Activated T-cell treated with anti-CD3 and anti-CD28 coated beads, Interleukin-2, amount 50 U/mL, for 4 hours (primary cell): Measurements from ENCODE around the gene RHOF. TPM values are rescaled to one million over a fixed set of nuclear protein-coding genes. Genes with fewer than 3 reads are reported as not detected.

Experiments
- ATAC-seq, 2 donors: fragments of 200-7000 bp; cut with Tn5 transposase; one replicate each; pipeline ENCODE4 v1.10.0; 2021
- DNase-seq: peaks from one replicate; pipeline ENCODE4 v3.0.0-alpha.2; 2020
- H3K27me3 Mint-ChIP-seq: one replicate; pipeline ENCODE4 v1.8.0; 2021; ENCODE audit warnings: low read depth, mixed read lengths
- H3K36me3 Mint-ChIP-seq: one replicate; pipeline ENCODE4 v1.8.0; 2022; ENCODE audit warnings: mixed read lengths; ENCODE audit not compliant: insufficient read depth
- H3K4me1 Mint-ChIP-seq: one replicate; pipeline ENCODE4 v1.8.0; 2021; ENCODE audit warnings: low read depth, mixed read lengths
- H3K4me3 Mint-ChIP-seq: one replicate; pipeline ENCODE4 v1.8.0; 2021; ENCODE audit warnings: mild to moderate bottlenecking, moderate library complexity, mixed read lengths
- H3K9me3 Mint-ChIP-seq: one replicate; pipeline ENCODE4 v1.8.0; 2021; ENCODE audit warnings: mixed read lengths
- total RNA-seq, 3 donors: library from RNA; stranded (reverse); gene quantifications; one replicate each; pipeline ENCODE4 v1.2.1, GENCODE V29; 2021

Gene RHOF
- total RNA-seq, 3 donors from 2014 or later: 80.7 to 94.6 (median 85.8) TPM

DNA sequence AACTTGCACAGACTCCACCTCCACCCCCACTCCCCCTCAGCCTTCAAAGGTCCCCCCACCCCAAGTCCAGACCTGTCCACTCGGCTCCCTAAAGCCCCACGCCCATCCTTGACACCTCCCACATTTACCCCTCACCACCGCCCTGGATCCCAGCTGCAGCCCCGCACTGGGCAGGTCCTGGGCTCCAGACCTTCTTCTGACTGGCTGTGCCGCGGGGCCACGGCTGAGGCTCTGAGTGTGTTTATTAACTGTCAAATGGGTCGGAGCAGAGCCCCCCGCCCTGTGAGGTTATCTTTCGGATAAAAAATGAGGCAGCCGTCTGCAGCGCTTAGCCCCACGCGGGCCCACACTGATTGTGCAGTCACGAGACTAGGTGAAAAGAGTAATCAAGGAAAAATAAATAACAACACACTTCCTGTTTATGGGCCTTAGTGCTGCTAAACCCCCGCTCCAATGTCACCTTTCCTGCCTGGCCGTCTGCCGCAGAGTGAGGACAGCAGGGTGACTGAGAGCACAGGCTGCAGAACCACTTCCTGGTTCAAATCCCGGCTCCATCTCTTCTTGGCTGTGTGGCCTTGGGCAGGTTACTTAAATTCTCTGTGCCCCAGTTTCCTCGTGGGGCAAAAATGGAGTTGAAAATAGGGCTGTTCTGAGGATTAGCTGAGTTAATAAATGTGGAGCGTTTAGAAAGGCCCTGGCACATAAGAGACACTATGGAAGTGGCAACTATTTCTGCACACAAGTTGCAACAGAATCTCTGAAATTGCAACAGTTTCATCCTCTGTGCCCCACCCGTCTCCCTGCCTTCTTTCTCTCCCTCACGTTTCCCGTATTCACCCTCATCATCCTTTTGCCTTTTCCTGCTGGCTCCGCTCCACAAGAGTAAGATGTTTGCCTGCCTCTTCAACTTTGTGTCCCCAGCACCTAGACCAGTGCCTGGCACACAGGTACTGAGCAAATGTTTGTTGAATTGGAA, 19.7 kb upstream of the RHOF start:
- Mint-ChIP-seq H3K4me1 (peaks cover 36% of the 10 kb centered on the region), H3K27me3 (no peaks in the 10 kb centered on the region), H3K4me3 (peak overlapping the region; percentile 82), H3K9me3 (no peaks in the 10 kb centered on the region), H3K36me3 (peaks cover 31% of the 10 kb centered on the region)
- no peak for ATAC-seq
- no peak for DNase-seq

DNA sequence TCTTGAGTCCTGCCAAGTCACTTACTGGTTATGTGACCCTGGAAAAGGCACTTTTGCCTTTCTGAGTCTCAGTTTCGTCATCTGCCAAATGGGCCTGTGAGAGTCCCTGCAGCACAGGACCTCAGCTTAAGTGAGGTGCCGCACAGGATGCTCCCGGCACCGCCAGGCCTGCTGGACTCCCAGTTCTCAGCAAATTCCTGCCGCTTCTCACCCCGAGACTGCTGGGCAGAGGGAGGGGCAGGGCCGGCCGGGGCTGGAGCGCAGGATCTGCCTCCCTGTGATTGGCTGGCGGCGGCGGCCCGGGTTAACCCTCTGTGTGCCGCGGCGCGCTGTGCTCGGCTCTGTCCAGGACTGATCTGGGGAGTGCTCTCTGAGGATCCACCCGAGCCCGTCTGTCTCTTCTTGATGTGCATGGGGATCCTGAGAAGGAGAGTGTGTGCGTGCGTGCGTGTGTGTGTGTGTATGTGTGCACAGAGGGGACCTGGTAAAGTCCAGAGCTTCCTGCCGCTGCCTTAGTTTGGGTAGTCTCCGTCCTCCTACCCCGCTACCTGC, 18.9 kb upstream of the RHOF start:
- H3K4me3 Mint-ChIP-seq: peak overlapping the region; percentile 82
- no peaks in the 10 kb centered on the region for H3K27me3 Mint-ChIP-seq
- H3K36me3 Mint-ChIP-seq: peaks cover 30% of the 10 kb centered on the region
- ATAC-seq (peak; percentile 61 to 70), DNase-seq (no peak)
- H3K9me3 Mint-ChIP-seq: no peaks in the 10 kb centered on the region
- H3K4me1 Mint-ChIP-seq: peaks cover 41% of the 10 kb centered on the region

DNA sequence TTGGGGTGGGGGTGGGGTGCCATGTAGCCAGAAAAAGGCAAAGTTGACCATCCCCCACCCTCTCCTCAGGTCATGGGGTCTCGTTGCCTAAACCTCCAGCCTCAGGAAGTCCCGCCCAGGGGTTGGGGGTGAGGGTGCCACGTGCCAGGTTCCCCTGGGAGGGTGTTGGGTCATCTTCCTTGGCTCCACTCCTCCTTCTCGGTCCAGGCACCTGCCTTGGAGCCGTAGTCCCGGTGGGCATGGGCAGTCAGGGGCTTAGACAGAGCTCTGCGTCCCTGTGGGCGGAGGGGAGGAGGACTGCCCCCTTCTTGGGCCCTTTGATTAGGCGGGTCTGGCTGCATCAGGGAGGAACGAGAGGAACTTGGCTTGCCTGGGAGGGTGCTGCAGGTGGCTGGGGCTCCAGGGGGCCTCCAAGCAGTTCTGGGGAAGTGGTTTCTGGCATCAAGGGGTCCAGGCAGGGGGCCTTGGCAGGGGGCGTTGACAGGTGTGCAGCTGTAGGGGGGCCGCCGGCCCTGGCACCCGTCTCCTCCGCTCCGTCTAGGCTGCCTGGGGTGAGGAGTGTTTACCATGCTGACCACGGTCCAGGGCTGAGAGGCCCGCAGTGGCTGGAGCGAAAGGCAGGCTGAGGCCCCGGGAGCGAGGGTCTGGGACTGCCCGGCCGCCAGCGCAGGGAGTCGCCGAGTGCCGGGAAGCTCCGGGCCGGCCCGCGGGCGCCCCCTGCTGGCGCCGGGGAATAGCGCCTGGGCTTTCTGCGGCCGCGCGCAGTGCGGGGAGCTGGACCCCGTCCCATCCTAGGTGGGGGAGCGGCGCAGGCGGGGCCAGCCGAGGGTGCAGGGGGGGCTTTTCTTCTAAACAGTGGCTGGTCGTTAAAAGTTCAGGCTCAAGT, 18.2 kb upstream of the RHOF start:
- Mint-ChIP-seq H3K27me3 (no peaks in the 10 kb centered on the region), H3K36me3 (peaks cover 30% of the 10 kb centered on the region), H3K9me3 (no peaks in the 10 kb centered on the region), H3K4me1 (peaks cover 47% of the 10 kb centered on the region), H3K4me3 (peak overlapping the region; percentile 82)
- DNase-seq (peak; percentile 66), ATAC-seq (peak; percentile 86 to 87)

DNA sequence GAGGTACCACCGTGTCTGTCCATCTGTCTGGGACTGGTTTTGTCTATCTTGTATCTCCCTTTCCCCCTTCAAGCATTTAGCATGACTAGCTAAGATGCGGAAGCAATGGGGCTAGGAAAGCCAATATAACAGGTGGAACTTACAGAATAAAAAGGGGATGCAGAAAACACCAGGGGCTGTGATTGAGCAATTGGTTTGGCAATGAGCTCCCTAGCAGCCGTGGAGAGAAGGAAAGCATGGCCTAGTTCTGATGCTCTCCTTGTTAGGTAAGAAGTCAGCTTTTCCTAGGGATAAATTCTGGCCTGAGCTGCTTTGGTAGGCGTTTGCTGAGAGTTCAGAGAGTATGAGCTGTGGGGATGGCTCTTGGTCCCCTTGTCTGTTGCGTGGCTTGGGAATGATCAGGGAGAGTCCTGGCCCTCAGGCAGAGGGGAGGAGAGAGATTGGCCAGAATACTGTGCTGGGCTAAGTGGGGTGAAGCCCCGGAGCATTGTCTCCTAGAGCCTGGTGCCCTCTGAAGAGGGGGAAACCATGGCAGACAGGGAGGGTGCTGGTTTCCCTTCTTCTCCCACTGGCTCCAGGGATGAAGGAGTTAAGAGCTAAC, 17.4 kb upstream of the RHOF start:
- peaks cover 25% of the 10 kb centered on the region for H3K36me3 Mint-ChIP-seq
- DNase-seq: no peak

DNA sequence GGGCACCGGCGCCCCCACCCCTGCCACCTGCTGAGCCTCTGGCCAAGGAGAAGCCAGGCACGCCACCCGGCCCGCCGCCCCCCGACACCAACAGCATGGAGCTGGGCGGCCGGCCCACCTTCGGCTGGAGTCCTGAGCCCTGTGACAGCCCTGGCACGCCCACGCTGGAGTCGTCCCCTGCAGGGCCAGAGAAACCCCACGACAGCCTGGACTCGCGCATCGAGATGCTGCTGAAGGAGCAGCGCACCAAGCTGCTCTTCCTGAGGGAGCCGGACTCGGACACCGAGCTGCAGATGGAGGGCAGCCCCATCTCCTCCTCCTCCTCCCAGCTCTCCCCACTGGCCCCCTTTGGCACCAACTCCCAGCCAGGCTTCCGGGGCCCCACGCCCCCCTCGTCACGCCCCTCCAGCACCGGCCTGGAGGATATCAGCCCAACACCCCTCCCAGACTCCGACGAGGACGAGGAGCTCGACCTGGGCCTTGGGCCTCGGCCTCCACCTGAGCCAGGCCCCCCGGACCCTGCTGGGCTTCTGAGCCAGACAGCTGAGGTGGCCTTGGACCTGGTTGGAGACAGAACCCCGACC, 16.8 kb upstream of the RHOF start:
- Mint-ChIP-seq H3K27me3 (no peaks in the 10 kb centered on the region), H3K4me3 (no peak overlapping the region), H3K4me1 (peaks cover 58% of the 10 kb centered on the region), H3K36me3 (peaks cover 25% of the 10 kb centered on the region), H3K9me3 (no peaks in the 10 kb centered on the region)
- ATAC-seq (no peak), DNase-seq (no peak)

More for the DNA sequence above, 17.4 kb upstream of the RHOF start:
- Mint-ChIP-seq H3K4me1 (peaks cover 54% of the 10 kb centered on the region), H3K27me3 (no peaks in the 10 kb centered on the region), H3K4me3 (peak overlapping the region; percentile 82), H3K9me3 (no peaks in the 10 kb centered on the region)
- ATAC-seq: no peak

DNA sequence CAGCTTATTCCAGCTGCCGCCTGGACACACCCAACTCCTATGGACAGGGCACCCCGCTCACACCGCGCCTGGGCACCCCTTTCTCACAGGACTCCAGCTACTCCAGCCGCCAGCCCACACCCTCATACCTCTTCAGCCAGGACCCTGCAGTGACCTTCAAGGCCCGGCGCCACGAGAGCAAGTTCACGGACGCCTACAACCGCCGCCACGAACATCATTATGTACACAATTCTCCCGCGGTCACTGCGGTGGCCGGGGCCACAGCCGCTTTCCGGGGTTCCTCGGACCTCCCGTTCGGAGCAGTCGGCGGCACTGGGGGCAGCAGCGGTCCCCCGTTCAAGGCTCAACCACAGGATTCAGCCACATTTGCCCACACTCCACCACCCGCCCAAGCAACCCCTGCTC, 16.2 kb upstream of the RHOF start:
- Mint-ChIP-seq H3K4me3 (no peak overlapping the region), H3K36me3 (peaks cover 25% of the 10 kb centered on the region), H3K9me3 (no peaks in the 10 kb centered on the region), H3K27me3 (no peaks in the 10 kb centered on the region), H3K4me1 (peaks cover 59% of the 10 kb centered on the region)
- ATAC-seq (no peak), DNase-seq (no peak)

DNA sequence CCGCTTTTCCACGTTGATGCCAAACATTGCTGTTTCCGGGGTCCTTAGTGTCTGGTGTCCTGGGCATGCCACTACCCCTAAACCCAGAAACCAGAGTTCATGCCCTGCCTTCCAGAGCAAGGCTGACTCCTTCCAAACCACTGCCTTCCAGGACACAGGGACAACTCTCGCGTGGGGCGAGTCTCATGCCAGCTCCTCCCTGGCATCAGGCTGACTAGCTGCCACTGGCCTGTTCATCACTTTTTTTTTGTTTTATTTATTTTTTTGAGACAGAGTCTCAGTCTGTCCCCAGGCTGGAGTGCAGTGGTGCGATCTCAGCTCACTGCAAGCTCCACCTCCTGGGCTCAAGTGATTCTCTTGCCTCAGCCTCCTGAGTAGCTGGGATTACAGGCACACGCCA, 15.1 kb upstream of the RHOF start:
- Mint-ChIP-seq H3K4me1 (peaks cover 57% of the 10 kb centered on the region), H3K9me3 (no peaks in the 10 kb centered on the region), H3K4me3 (no peak overlapping the region), H3K36me3 (peaks cover 24% of the 10 kb centered on the region), H3K27me3 (no peaks in the 10 kb centered on the region)
- DNase-seq (no peak), ATAC-seq (no peak)

DNA sequence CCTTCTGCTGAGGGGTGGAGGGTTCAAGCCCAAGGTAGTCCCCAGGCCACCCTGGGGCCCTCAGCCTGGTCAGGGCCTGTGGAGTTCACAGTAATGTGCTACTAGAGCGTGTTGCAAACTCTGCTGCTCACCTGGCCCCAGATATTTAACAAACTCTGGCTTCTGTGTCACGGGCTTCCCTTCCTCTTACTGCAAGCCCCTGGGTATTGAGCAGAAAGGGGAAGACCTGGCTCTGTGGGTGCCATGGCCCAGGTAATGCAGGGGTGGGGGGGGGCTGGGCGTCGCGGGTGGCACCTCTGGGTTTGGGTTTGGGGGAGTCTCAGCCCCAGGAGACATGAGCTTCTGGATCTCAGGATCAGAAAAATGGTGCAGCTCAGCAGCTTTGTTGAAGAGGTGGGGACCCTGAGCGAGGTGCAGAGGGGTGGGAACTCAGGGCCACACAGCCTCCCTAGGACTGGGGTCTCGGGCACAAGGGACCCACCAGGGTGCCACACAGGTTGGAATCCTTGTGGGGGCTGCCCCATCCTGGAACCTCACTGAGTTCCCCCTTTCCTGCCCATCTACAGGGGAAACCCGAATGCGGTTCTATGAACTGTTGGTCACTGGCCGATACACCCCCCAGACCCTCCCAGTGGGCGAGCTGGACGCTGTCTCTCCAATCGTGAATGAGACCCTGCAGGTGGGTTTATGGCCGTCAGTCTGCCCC, 14.3 kb upstream of the RHOF start:
- DNase-seq (no peak), ATAC-seq (no peak)
- Mint-ChIP-seq H3K4me3 (peak overlapping the region; percentile 26), H3K36me3 (peaks cover 21% of the 10 kb centered on the region), H3K9me3 (no peaks in the 10 kb centered on the region), H3K27me3 (no peaks in the 10 kb centered on the region), H3K4me1 (peaks cover 49% of the 10 kb centered on the region)

DNA sequence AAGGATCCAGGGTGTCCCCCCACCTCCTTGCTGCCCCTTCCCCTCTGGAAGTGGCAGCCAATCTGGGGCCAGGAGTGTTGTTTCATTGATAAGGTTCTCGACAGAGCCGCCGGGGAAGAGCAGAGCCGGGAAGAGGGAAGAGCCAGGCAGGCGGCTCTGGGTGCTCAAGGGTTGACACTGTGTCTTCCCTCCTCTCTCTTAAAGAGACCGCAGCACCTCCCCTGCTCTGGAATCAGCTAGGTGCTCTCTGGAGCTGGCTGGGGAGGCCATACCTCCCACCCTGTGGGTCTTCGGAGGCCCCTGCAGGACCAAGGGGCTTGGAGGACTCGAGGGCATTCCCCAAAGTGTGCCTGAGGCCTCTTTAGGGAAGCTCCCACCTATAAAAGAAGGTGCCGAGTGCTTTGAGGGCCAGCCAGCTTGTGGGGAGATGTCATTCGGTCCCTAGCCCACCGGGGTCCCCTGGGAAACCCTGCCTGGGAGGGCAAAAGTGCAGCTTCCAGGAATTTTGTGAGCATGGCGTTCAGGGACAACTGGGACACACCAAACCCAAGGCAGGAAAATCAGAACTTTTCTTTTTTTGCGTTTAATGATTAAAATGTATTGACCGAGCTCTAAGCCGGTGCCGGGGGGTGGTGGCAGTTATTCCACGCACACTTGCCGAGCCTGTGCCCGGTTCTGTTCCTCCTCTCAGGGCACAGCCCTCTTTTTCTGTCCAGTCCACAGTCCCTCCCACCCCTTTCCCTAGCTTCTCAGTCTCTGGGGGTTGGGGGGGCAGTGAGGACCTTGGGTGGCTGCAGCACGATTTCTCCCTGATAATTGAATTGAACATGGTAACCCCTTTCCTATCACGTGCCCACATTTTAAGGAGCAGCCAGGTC, 13.3 kb upstream of the RHOF start:
- Mint-ChIP-seq H3K4me3 (peak overlapping the region; percentile 96), H3K4me1 (peaks cover 47% of the 10 kb centered on the region), H3K9me3 (no peaks in the 10 kb centered on the region), H3K27me3 (no peaks in the 10 kb centered on the region), H3K36me3 (peaks cover 21% of the 10 kb centered on the region)
- ATAC-seq (no peak), DNase-seq (no peak)

DNA sequence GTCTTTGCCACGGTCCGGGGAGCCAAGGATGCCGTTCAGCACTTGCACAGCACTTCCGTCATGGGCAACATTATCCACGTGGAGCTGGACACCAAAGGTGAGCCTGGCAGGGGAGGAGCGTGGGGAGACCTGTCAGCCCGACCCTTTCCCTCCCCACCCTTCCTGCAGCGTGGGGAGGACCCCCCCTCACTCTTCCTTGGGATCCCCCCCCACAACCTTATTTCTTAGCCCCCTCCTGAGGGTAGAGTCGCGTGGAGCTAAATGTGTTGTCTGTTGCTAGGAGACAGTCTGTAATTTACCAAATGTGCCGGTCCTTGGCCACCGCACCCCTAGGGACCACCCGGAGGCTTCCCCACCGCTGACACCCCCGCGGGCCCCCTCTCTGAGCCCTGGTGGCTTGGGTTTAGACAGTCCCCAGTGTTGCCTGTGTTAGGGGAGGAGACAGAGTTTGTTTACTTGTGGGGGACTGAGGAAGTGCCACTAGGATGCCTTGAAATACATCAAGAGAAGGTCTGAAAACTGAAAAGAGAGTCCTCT, 12.6 kb upstream of the RHOF start:
- no peak for DNase-seq
- no peaks in the 10 kb centered on the region for H3K9me3 Mint-ChIP-seq
- peak overlapping the region; percentile 96 for H3K4me3 Mint-ChIP-seq

DNA sequence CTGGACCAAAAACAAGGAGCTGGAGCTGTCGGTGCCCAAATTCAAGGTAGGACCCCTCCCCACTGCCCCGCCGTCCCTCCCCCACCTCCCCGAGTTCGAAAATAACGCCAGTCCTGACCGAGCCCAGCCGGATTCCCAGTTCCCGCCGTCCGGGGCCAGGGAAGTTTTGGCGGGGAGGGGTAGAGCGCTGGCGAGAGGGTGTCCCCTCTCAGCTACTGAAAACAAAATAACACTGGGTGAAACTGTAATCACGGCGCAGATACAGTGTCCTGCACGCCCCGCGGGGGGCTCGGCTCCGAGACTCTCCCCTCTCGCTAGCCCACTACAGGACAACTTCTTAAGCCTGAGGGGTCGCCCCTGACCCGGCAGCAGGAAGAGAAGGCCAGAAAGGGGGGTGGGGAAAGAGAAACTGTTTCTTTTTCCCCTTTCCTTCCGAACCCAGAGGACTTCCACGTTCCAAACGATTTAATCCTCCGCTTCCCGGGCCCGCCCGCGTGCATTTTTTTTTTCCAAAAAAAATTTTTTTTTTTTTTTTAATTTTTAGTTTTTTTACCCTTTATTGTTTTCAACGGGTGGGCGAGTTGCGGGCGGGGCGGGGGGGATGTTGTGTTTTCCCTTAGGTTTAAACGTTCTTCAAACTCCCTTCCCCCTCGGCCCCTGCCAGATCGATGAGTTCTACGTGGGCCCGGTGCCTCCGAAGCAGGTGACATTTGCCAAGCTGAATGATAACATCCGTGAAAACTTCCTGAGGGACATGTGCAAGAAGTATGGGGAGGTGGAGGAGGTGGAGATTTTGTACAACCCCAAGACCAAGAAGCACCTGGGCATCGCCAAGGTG, 11.9 kb upstream of the RHOF start:
- Mint-ChIP-seq H3K27me3 (no peaks in the 10 kb centered on the region), H3K36me3 (peaks cover 16% of the 10 kb centered on the region), H3K4me1 (peaks cover 36% of the 10 kb centered on the region), H3K9me3 (no peaks in the 10 kb centered on the region), H3K4me3 (peak overlapping the region; percentile 96)
- ATAC-seq (no peak), DNase-seq (no peak)

More for the DNA sequence above, 12.6 kb upstream of the RHOF start:
- Mint-ChIP-seq H3K36me3 (peaks cover 20% of the 10 kb centered on the region), H3K4me1 (peaks cover 41% of the 10 kb centered on the region), H3K27me3 (no peaks in the 10 kb centered on the region)
- no peak for ATAC-seq
